ENCODE data around the gene BPTF.
A peak's percentile ranks its signal among the peaks of the same experiment; 100 is the strongest.
"Not testable (repeated sequence)": the region's sequence is repeated elsewhere in the genome, so short reads cannot be mapped to it uniquely, and the experiment has no call there.

Gene BPTF

GRCh38 chr17:67928842-67929241 lies 103.5 kb downstream of the BPTF start:
- peak overlapping the region in 1 of 2 donors; percentile 64 for H3K27ac Mint-ChIP-seq
- not testable (repeated sequence) for H3K27me3 Mint-ChIP-seq; ATAC-seq (replicated peaks); DNase-seq; H3K4me3 Mint-ChIP-seq; H3K9me3 Mint-ChIP-seq; H3K4me1 Mint-ChIP-seq (ENCODE audit: low read depth in 2 of 2)
- H3K36me3 Mint-ChIP-seq (ENCODE audit: insufficient read depth): peaks cover 95% of the 10 kb centered on the region

- no peaks in the 10 kb centered on the region for H3K9me3 Mint-ChIP-seq
- no peak for ATAC-seq (replicated peaks)
- peak overlapping the region in 1 of 2 donors; percentile 46 for H3K27ac Mint-ChIP-seq
- H3K4me1 Mint-ChIP-seq (ENCODE audit: low read depth in 2 of 2): no peaks in the 10 kb centered on the region
- no peak overlapping the region for H3K4me3 Mint-ChIP-seq
- no peaks in the 10 kb centered on the region for H3K27me3 Mint-ChIP-seq
- H3K36me3 Mint-ChIP-seq (ENCODE audit: insufficient read depth): peaks cover 93% of the 10 kb centered on the region
- no peak for DNase-seq
Observed at GRCh38 chr17:67931227-67931626, 105.9 kb downstream of the BPTF start.

GRCh38 chr17:67942810-67943209 lies 117.5 kb downstream of the BPTF start:
- Mint-ChIP-seq H3K9me3 (no peaks in the 10 kb centered on the region), H3K27me3 (no peaks in the 10 kb centered on the region), H3K4me1 (ENCODE audit: low read depth in 2 of 2) (peaks cover 0 to 1% of the 10 kb centered on the region in 2 donors), H3K36me3 (ENCODE audit: insufficient read depth) (peaks cover 74% of the 10 kb centered on the region), H3K4me3 (no peak overlapping the region), H3K27ac (no peak overlapping the region)
- DNase-seq (no peak), ATAC-seq (replicated peaks) (no peak)

- no peak overlapping the region for H3K4me3 Mint-ChIP-seq
- H3K36me3 Mint-ChIP-seq (ENCODE audit: insufficient read depth): peaks cover 81% of the 10 kb centered on the region
- ATAC-seq (replicated peaks) (no peak), DNase-seq (no peak)
- no peaks in the 10 kb centered on the region for H3K27me3 Mint-ChIP-seq
- H3K9me3 Mint-ChIP-seq: no peaks in the 10 kb centered on the region
- H3K4me1 Mint-ChIP-seq (ENCODE audit: low read depth in 2 of 2): peaks cover 0 to 3% of the 10 kb centered on the region in 2 donors
- no peak overlapping the region for H3K27ac Mint-ChIP-seq
Observed at GRCh38 chr17:67944035-67944434, 118.7 kb downstream of the BPTF start.

GRCh38 chr17:67946513-67946912 lies 121.2 kb downstream of the BPTF start:
- no peaks in the 10 kb centered on the region for H3K27me3 Mint-ChIP-seq
- peaks cover 0 to 3% of the 10 kb centered on the region in 2 donors for H3K4me1 Mint-ChIP-seq (ENCODE audit: low read depth in 2 of 2)
- no peak for DNase-seq
- no peak for ATAC-seq (replicated peaks)
- no peaks in the 10 kb centered on the region for H3K9me3 Mint-ChIP-seq
- no peak overlapping the region for H3K4me3 Mint-ChIP-seq
- H3K36me3 Mint-ChIP-seq (ENCODE audit: insufficient read depth): peaks cover 91% of the 10 kb centered on the region
- peak overlapping the region in 1 of 2 donors; percentile 90 for H3K27ac Mint-ChIP-seq

GRCh38 chr17:67947325-67947813 lies 122.1 kb downstream of the BPTF start:
- Mint-ChIP-seq H3K27me3 (no peaks in the 10 kb centered on the region), H3K36me3 (ENCODE audit: insufficient read depth) (peaks cover 90% of the 10 kb centered on the region), H3K4me1 (ENCODE audit: low read depth in 2 of 2) (peaks cover 0 to 3% of the 10 kb centered on the region in 2 donors), H3K9me3 (no peaks in the 10 kb centered on the region), H3K27ac (peak overlapping the region in 1 of 2 donors; percentile 75), H3K4me3 (no peak overlapping the region)
- ATAC-seq (replicated peaks): no peak
- no peak for DNase-seq

- DNase-seq (no peak), ATAC-seq (replicated peaks) (no peak)
- Mint-ChIP-seq H3K4me1 (ENCODE audit: low read depth in 2 of 2) (peaks cover 0 to 3% of the 10 kb centered on the region in 2 donors), H3K4me3 (no peak overlapping the region), H3K27me3 (no peaks in the 10 kb centered on the region), H3K36me3 (ENCODE audit: insufficient read depth) (peaks cover 90% of the 10 kb centered on the region), H3K9me3 (no peaks in the 10 kb centered on the region), H3K27ac (no peak overlapping the region)
Observed at GRCh38 chr17:67950945-67951344, 125.6 kb downstream of the BPTF start.

- DNase-seq (no peak), ATAC-seq (replicated peaks) (no peak)
- Mint-ChIP-seq H3K4me3 (no peak overlapping the region), H3K36me3 (ENCODE audit: insufficient read depth) (peaks cover 60% of the 10 kb centered on the region), H3K4me1 (ENCODE audit: low read depth in 2 of 2) (peaks cover 0 to 3% of the 10 kb centered on the region in 2 donors), H3K27me3 (no peaks in the 10 kb centered on the region), H3K27ac (peak overlapping the region; percentile 9 to 28), H3K9me3 (no peaks in the 10 kb centered on the region)
Observed at GRCh38 chr17:67959510-67959909, 134.2 kb downstream of the BPTF start.

GRCh38 chr17:67960276-67960675 lies 135.0 kb downstream of the BPTF start:
- H3K9me3 Mint-ChIP-seq; H3K4me1 Mint-ChIP-seq (ENCODE audit: low read depth in 2 of 2); ATAC-seq (replicated peaks); H3K4me3 Mint-ChIP-seq; H3K27me3 Mint-ChIP-seq; DNase-seq; H3K27ac Mint-ChIP-seq: not testable (repeated sequence)
- peaks cover 62% of the 10 kb centered on the region for H3K36me3 Mint-ChIP-seq (ENCODE audit: insufficient read depth)

- not testable (repeated sequence) for H3K4me1 Mint-ChIP-seq (ENCODE audit: low read depth in 2 of 2); ATAC-seq (replicated peaks); H3K27me3 Mint-ChIP-seq
Observed at GRCh38 chr17:67962156-67962555, 136.9 kb downstream of the BPTF start.

GRCh38 chr17:67963145-67963572 lies 137.9 kb downstream of the BPTF start:
- not testable (repeated sequence) for H3K27ac Mint-ChIP-seq; H3K27me3 Mint-ChIP-seq; H3K9me3 Mint-ChIP-seq; H3K4me1 Mint-ChIP-seq (ENCODE audit: low read depth in 2 of 2); H3K4me3 Mint-ChIP-seq
- peak; percentile 97 for ATAC-seq (replicated peaks)
- peaks cover 75% of the 10 kb centered on the region for H3K36me3 Mint-ChIP-seq (ENCODE audit: insufficient read depth)
- peak; percentile 62 to 67 (median 63) for DNase-seq

More at GRCh38 chr17:67962156-67962555, 136.9 kb downstream of the BPTF start:
- H3K36me3 Mint-ChIP-seq (ENCODE audit: insufficient read depth): peaks cover 66% of the 10 kb centered on the region
- H3K4me3 Mint-ChIP-seq, H3K9me3 Mint-ChIP-seq, DNase-seq, H3K27ac Mint-ChIP-seq: not testable (repeated sequence)

- Mint-ChIP-seq H3K36me3 (ENCODE audit: insufficient read depth) (peaks cover 64% of the 10 kb centered on the region), H3K27ac (no peak overlapping the region), H3K4me3 (no peak overlapping the region), H3K4me1 (ENCODE audit: low read depth in 2 of 2) (no peaks in the 10 kb centered on the region), H3K27me3 (no peaks in the 10 kb centered on the region), H3K9me3 (no peaks in the 10 kb centered on the region)
- DNase-seq: no peak
- ATAC-seq (replicated peaks): no peak
Observed at GRCh38 chr17:67970783-67971182, 145.5 kb downstream of the BPTF start.

GRCh38 chr17:67974185-67974584 lies 148.9 kb downstream of the BPTF start:
- ATAC-seq (replicated peaks) (no peak), DNase-seq (no peak)
- H3K27ac Mint-ChIP-seq: no peak overlapping the region
- peaks cover 55% of the 10 kb centered on the region for H3K36me3 Mint-ChIP-seq (ENCODE audit: insufficient read depth)
- H3K4me3 Mint-ChIP-seq: no peak overlapping the region
- no peaks in the 10 kb centered on the region for H3K27me3 Mint-ChIP-seq
- no peaks in the 10 kb centered on the region for H3K4me1 Mint-ChIP-seq (ENCODE audit: low read depth in 2 of 2)
- H3K9me3 Mint-ChIP-seq: no peaks in the 10 kb centered on the region

- no peaks in the 10 kb centered on the region for H3K9me3 Mint-ChIP-seq
- DNase-seq: no peak
- H3K4me1 Mint-ChIP-seq (ENCODE audit: low read depth in 2 of 2): no peaks in the 10 kb centered on the region
- no peak overlapping the region for H3K27ac Mint-ChIP-seq
- no peak for ATAC-seq (replicated peaks)
- H3K36me3 Mint-ChIP-seq (ENCODE audit: insufficient read depth): peaks cover 59% of the 10 kb centered on the region
- H3K4me3 Mint-ChIP-seq: no peak overlapping the region
- no peaks in the 10 kb centered on the region for H3K27me3 Mint-ChIP-seq
Observed at GRCh38 chr17:67974598-67975066, 149.3 kb downstream of the BPTF start.

Data from effector memory CD8-positive, alpha-beta T cell (primary cell).